Right atrium auricular region (tissue), 2 donors: Measurements from ENCODE around the gene PLEKHG3. TPM values are rescaled to one million over a fixed set of nuclear protein-coding genes. Genes with fewer than 3 reads are reported as not detected.
A peak's percentile ranks its signal among the peaks of the same experiment; 100 is the strongest.

Source experiments
- DNase-seq: peaks from one replicate; pipeline ENCODE4 v3.0.0-alpha.2; 2019; ENCODE audit warnings: low spot score
- H3K27ac ChIP-seq, 2 donors: fragments of 200-600 bp; sonication (generic); 1 replicate in 1 of 2; 2 replicates in 1 of 2; pipeline ENCODE4 v1.5.1; 2016 to 2019
- H3K27me3 ChIP-seq, 2 donors: fragments of 200-600 bp; sonication (generic); one replicate each; pipeline versions ENCODE4 v1.5.1 to v1.6.0; 2017 to 2019
- H3K36me3 ChIP-seq: fragments of 200-600 bp; sonication (generic); one replicate; pipeline ENCODE4 v1.5.1; 2016
- H3K4me1 ChIP-seq, 2 donors: fragments of 200-600 bp; sonication (generic); one replicate each; pipeline versions ENCODE4 v1.5.1 to v1.6.0; 2017 to 2019
- H3K4me3 ChIP-seq, 2 donors: fragments of 200-600 bp; sonication (generic); 1 replicate in 1 of 2; 2 replicates in 1 of 2; pipeline ENCODE4 v1.5.1; 2017 to 2019; ENCODE audit warnings: mild to moderate bottlenecking in 1 of 2, moderate library complexity in 1 of 2
- H3K9me3 ChIP-seq, 2 donors: fragments of 200-600 bp; sonication (generic); one replicate each; pipeline ENCODE4 v1.5.1; 2019
- CTCF ChIP-seq, 2 donors: fragments of 200-600 bp; sonication (generic); IDR thresholded peaks; one replicate each; pipeline ENCODE4 v1.5.1; 2019; ENCODE audit warnings: antibody characterized with exemption in 2 of 2
- total RNA-seq, 2 donors: library from RNA; depleted of rRNA; stranded (reverse); fragments of >200 nt; gene quantifications; one replicate each; pipeline ENCODE4 v1.1.0, GENCODE V29; 2016

The PLEKHG3 gene
- total RNA-seq, 2 donors from 2014 or later: 26.1 to 28.1 TPM

GRCh38 chr14:64745511-64746091, 41.4 kb downstream of the PLEKHG3 start:
- H3K4me1 ChIP-seq: peaks cover 0 to 24% of the 10 kb centered on the region in 2 donors
- H3K9me3 ChIP-seq: no peaks in the 10 kb centered on the region
- no peaks in the 10 kb centered on the region for H3K27me3 ChIP-seq
- peak in 1 of 2 donors; percentile 54 for TF ChIP-seq CTCF (IDR thresholded peaks at IDR 0.05)
- H3K27ac ChIP-seq: peak overlapping the region; percentile 52 to 66
- DNase-seq: no peak
- no peak overlapping the region for H3K4me3 ChIP-seq
- peaks cover 55% of the 10 kb centered on the region for H3K36me3 ChIP-seq

- Histone ChIP-seq H3K4me1 (peaks cover 0 to 24% of the 10 kb centered on the region in 2 donors), H3K36me3 (peaks cover 46% of the 10 kb centered on the region), H3K27me3 (no peaks in the 10 kb centered on the region), H3K27ac (peak overlapping the region in 1 of 2 donors; percentile 66), H3K9me3 (no peaks in the 10 kb centered on the region), H3K4me3 (no peak overlapping the region)
- TF ChIP-seq CTCF (IDR thresholded peaks at IDR 0.05): no peak
- no peak for DNase-seq
Observed at GRCh38 chr14:64746298-64747250, 42.4 kb downstream of the PLEKHG3 start.

GRCh38 chr14:64747327-64747726, 43.1 kb downstream of the PLEKHG3 start:
- peaks cover 38% of the 10 kb centered on the region for H3K36me3 ChIP-seq
- H3K27ac ChIP-seq: peak overlapping the region in 1 of 2 donors; percentile 66

DNA sequence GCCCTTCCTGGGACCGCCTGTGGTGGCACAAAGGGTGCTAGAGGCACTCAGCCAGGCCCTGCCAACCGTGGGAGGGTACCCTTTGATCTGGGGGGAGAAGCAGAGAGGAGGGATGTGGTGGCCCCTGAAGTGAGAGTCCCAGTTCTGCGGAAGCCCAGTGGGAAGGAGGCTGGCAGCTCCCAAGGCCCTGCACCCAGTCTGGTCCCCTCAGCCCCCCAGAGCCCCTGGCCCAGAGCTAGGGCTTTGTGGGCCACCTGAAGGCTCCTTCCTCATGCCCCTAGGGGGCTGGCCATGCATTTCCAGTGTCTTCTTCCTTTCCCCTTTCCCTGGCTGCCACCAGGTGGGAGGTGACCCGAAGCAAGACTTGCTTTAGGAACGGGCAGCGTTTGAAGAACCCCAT, 44.3 kb downstream of the PLEKHG3 start:
- H3K9me3 ChIP-seq: no peaks in the 10 kb centered on the region
- TF ChIP-seq CTCF (IDR thresholded peaks at IDR 0.05): no peak
- DNase-seq: no peak
- no peak overlapping the region for H3K27ac ChIP-seq
- H3K4me1 ChIP-seq: peaks cover 0 to 24% of the 10 kb centered on the region in 2 donors
- H3K4me3 ChIP-seq: no peak overlapping the region
- H3K36me3 ChIP-seq: peaks cover 26% of the 10 kb centered on the region
- no peaks in the 10 kb centered on the region for H3K27me3 ChIP-seq

More at GRCh38 chr14:64747327-64747726, 43.1 kb downstream of the PLEKHG3 start:
- DNase-seq: no peak
- no peak overlapping the region for H3K4me3 ChIP-seq
- no peaks in the 10 kb centered on the region for H3K27me3 ChIP-seq
- H3K4me1 ChIP-seq: peaks cover 0 to 24% of the 10 kb centered on the region in 2 donors
- TF ChIP-seq CTCF (IDR thresholded peaks at IDR 0.05): no peak
- H3K9me3 ChIP-seq: no peaks in the 10 kb centered on the region

DNA sequence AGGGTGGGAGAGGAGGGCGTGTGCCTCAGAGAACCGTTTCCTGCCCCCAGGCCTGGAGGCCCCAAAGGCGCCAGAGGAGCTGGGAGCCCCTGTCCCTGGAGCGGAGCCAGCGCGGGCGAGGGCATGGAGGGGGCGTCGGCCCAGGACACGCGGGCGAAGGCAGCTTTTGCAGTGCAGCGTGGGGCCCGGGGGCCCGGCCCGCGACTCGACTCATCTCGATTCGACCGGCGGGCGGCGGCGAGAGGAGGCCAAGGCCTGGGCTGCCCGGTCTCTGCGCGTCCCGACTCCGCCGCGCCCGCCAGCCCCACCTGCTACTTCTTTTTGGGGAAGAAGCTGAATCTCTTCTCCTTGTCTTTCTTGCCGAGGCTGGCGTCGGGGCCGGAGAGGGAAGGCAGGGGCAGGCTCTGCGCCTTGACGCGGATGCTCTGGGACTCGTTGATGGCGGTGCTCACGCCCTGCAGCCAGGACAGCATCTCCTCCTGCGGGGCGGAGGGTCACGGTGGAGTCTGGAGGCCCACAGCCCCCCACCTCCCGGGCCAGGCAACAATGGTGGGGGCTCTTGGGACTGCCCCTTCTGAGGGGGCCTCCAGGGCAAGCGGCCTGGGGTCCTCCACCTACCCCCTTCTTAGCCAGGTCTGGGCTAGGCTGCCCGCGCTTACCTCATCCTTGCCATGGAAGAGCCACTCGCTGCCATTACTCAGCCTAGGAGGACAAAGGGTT, 44.9 kb downstream of the PLEKHG3 start:
- Histone ChIP-seq H3K9me3 (no peaks in the 10 kb centered on the region), H3K4me1 (peaks cover 0 to 24% of the 10 kb centered on the region in 2 donors), H3K27ac (no peak overlapping the region), H3K27me3 (no peaks in the 10 kb centered on the region), H3K4me3 (no peak overlapping the region), H3K36me3 (peaks cover 20% of the 10 kb centered on the region)
- no peak for DNase-seq
- no peak for TF ChIP-seq CTCF (IDR thresholded peaks at IDR 0.05)
